Ectodermal cell (in vitro differentiated cells): Measurements from ENCODE around the gene SLC22A1.

Experiments used
- H3K27ac ChIP-seq: 2 replicates; pipeline ENCODE4 v1.7.0; 2013; ENCODE audit warnings: mild to moderate bottlenecking, low read depth, low read length; ENCODE audit not compliant: insufficient read depth, poor library complexity, severe bottlenecking
- H3K27me3 ChIP-seq: 2 replicates; pipeline ENCODE4 v1.7.0; 2013; ENCODE audit warnings: mild to moderate bottlenecking, low read length; ENCODE audit not compliant: insufficient read depth, control insufficient read depth, poor library complexity, severe bottlenecking
- H3K36me3 ChIP-seq: one replicate; pipeline ENCODE4 v1.7.0; 2013; ENCODE audit warnings: low read length; ENCODE audit not compliant: control insufficient read depth, insufficient read depth
- H3K4me1 ChIP-seq: one replicate; pipeline ENCODE4 v1.7.0; 2013; ENCODE audit warnings: low read length; ENCODE audit not compliant: control insufficient read depth, insufficient read depth
- H3K4me3 ChIP-seq: 2 replicates; pipeline ENCODE4 v1.7.0; 2013; ENCODE audit warnings: low read depth, low read length, control low read depth; ENCODE audit not compliant: insufficient read depth
- H3K9me3 ChIP-seq: 2 replicates; pipeline ENCODE4 v1.7.0; 2013; ENCODE audit warnings: mild to moderate bottlenecking, low read length, moderate library complexity; ENCODE audit not compliant: control insufficient read depth
- WGBS, 2 experiments: methylation state at CpG; one replicate each; pipeline ENCODE4 v1.1.7; 2013; ENCODE audit warnings: missing lambda C conversion rate in 2 of 2; 5-methylcytosine and 5-hydroxymethylcytosine counted together

The SLC22A1 gene

DNA sequence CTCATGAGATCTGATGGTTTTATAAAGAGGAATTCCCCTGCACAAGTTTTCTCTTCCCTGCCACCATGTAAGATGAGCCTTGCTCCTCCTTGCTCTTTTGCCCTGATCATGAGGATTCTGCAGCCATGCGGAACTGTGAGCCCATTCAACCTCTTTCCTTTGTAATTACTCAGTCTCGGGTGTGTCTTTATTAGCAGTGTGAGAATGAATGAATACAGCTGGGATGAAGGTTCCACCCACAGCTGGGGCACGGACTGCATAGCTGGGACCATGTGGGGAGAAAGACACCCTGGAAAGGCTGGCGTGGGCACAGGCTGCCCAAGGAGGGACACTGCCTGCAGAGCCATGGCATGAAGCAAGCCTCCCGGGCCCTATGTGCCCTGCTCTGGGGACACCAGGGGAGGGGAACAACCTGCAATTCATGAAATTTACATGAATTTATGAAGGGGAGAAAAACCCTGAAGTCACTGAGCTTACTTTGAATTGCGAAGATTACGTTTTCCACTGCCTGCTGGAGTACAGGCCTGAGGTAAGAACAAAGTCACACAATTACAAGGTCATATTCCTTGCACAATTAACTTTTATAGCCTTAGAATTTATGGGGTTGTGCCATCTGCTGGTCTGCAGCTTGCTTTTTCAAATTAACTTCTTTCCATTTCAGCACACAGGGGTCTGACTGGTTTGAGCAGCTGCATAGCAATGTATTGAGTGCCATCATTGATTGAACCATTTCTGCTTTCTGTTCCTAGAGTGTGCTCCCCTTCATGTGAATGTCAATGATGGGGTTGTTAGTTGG is 46.2 kb downstream of the SLC22A1 start:
- H3K27me3 ChIP-seq = no peaks in the 10 kb centered on the region
- no peak overlapping the region for H3K4me3 ChIP-seq
- H3K9me3 ChIP-seq = no peaks in the 10 kb centered on the region
- H3K36me3 ChIP-seq = no peaks in the 10 kb centered on the region
- WGBS, 2 experiments = 76 to 85% methylated on average over 7 of the region's 7 CpGs
- no peak overlapping the region for H3K27ac ChIP-seq
- H3K4me1 ChIP-seq = no peaks in the 10 kb centered on the region

DNA sequence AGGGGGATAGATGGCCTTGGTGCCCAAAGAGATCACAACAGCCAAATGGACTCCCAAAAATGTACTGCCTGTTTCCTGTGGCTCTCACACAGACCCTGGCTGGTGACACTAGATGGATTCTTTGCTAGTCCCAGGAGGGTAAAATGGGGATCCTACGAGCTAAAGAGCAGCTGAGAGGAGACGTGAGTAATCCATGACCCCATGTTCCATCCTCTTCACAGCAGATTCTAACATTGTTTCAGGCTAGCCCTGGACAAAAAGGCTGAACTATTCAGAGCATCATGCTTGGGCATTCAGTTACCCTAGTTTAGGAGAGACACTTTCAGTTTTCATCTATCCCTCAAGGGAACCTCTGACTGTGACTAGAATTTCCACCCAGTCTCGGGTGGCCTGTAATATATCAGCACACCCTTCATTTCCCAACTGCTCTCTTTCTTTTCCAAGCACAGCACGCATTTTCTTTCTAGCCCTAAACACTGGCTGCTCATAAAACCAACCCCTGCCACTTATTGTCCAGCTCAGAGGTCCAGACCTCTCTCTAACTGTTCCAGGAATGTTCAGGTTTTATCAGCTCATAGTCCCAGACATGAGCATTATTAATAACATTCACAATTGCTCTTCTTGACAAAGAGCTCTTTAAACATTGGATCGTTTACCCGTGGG is 48.5 kb downstream of the SLC22A1 start:
- Histone ChIP-seq H3K27ac (no peak overlapping the region), H3K36me3 (no peaks in the 10 kb centered on the region), H3K9me3 (no peaks in the 10 kb centered on the region), H3K4me3 (no peak overlapping the region), H3K27me3 (no peaks in the 10 kb centered on the region), H3K4me1 (no peaks in the 10 kb centered on the region)
- 92 to 96% methylated on average over 4 to 6 of the region's 6 CpGs for WGBS, 2 experiments

DNA sequence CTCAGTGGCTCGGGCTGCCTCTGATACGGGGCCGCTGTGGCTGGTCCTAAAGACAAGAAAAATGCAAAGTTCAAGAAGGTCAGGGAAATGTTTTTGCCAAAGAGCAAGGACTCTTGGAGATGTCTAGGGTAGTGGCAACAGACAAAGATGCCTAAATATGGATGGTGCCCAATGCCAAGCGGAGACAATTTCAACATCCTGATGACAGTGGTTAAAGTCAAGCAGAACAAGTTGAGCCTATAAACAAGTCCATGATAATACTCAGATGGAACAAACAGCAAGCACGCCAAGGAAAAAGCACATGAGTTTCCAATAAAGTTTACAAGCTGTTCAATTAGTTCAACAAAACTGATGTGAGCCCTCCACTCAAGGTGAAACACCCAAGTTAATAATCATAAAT is 51.1 kb downstream of the SLC22A1 start:
- no peak overlapping the region for H3K4me3 ChIP-seq
- 93 to 95% methylated on average over 5 of the region's 5 CpGs for WGBS, 2 experiments
- H3K27ac ChIP-seq = no peak overlapping the region
- H3K9me3 ChIP-seq = no peaks in the 10 kb centered on the region
- H3K4me1 ChIP-seq = no peaks in the 10 kb centered on the region
- no peaks in the 10 kb centered on the region for H3K36me3 ChIP-seq
- H3K27me3 ChIP-seq = no peaks in the 10 kb centered on the region

DNA sequence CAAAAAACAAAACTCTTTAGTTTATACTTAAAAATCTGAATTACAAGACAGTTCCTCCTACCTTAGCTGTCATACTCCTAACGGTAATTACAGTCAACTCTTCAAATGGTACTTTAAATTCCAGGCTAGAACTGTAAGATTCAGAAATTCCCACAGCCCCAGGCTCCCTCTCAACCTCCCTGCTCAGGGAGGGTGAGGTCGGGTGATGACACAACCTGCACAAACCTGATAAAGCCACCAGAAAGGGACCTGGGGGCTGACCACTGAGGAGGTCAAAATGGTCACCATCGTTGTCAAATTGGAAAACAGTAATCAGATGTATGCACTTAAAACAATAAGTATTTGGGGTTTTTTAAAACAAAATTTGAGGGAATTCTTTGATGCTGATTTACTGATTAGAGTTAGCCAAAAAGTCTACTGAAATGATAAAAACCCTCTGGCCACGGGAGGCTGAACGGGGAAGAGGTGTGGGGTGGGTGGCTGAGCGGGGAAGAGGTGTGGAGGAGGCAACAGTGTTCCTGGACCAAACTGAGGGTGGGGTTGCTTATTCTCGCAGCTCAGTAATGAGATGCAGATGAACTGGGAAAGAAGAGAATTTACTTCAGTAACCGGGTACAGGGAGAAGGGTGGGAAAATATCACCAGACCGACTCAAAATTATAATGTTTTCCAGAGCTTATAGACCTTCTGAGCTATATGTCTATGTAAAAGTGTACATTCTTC is 52.4 kb downstream of the SLC22A1 start:
- WGBS, 2 experiments = 84% methylated on average over 9 of the region's 9 CpGs
- Histone ChIP-seq H3K4me1 (peaks cover 4% of the 10 kb centered on the region), H3K27ac (no peak overlapping the region), H3K9me3 (no peaks in the 10 kb centered on the region), H3K36me3 (no peaks in the 10 kb centered on the region), H3K27me3 (no peaks in the 10 kb centered on the region), H3K4me3 (no peak overlapping the region)

DNA sequence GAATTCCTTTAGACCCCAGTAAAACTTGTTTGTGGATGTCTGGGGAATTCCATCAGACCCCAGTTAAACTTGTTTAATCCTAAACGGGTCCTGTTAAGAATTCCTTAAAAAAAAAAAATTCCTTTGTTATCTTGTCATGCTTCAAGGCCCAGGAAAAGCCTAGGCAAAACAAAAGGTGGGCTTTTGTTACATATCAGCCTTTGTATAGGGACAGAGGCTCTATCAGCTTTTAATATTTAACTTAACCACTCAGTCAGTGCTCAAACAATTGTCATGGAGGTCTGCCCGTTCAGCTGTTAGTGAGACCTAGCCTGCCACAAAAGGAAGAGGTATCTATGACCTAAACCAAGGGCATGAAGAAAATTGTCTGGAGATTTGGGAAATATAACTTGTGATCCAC is 53.1 kb downstream of the SLC22A1 start:
- no peaks in the 10 kb centered on the region for H3K36me3 ChIP-seq
- H3K4me1 ChIP-seq = peaks cover 4% of the 10 kb centered on the region
- no peak overlapping the region for H3K4me3 ChIP-seq
- H3K27me3 ChIP-seq = no peaks in the 10 kb centered on the region
- H3K9me3 ChIP-seq = no peaks in the 10 kb centered on the region
- WGBS, 2 experiments = 29 to 37% methylated on average over 2 of the region's 2 CpGs
- no peak overlapping the region for H3K27ac ChIP-seq

DNA sequence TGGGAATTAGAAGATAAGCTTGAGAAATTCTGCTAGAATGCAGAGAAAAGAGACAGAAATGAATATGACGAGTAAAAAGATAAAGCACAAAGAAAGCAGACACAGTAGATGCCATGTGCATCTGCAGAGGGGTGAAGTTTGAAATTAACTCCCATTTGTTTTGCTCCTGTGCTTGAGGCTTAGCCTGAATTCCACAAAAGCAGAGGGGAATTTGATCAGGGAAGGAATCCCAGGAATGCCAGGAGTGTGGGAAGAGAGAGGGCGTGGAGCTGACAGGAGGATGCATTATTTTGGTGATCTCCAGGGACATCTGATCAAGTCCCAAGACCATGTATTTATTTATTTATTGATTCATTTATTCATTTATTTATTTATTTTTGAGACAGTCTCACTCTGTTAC is 55.6 kb downstream of the SLC22A1 start:
- Histone ChIP-seq H3K27ac (no peak overlapping the region), H3K36me3 (no peaks in the 10 kb centered on the region), H3K4me1 (peaks cover 4% of the 10 kb centered on the region), H3K4me3 (no peak overlapping the region), H3K9me3 (no peaks in the 10 kb centered on the region), H3K27me3 (no peaks in the 10 kb centered on the region)
- 45 to 78% methylated on average over 1 to 2 of the region's 2 CpGs for WGBS, 2 experiments

DNA sequence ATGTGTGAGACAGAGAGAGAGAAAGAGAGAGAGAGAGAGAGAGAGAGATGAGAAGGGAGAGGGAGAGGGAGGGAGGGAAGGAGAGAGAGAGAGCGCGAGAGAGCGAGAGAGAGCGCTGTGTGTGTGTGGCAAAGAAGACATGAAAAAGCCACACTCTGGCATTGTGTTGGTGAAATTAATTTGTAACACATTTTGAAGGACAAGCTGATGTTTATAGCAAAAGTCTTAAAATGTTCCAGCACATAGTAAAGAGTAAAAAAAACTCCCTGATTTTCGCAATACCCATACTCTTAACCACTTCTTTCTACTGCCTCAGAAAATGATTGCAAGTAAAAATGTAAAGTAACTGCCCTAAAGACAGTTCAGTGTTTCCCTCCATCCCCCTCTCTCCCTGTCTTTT is 56.7 kb downstream of the SLC22A1 start:
- peaks cover 4% of the 10 kb centered on the region for H3K4me1 ChIP-seq

DNA sequence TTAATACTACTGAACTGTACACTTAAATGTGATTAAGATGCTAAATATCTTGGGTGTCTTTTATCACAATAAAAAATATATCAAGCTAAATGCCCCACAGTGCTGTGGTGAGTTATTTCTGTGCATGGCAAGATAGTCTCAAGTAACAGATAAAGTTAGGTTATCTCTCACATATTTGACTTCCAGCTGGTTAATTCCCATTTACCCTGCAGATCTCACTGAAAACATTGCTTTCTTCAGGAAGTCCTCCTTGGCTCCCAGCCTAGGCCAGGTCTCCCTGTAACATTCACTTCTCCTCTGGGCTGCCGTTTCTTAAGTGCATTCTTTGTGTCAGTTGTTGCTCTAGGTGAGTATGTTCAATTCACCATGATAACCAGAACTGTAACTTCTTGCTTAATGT is 59.1 kb downstream of the SLC22A1 start:
- Histone ChIP-seq H3K4me1 (peaks cover 4% of the 10 kb centered on the region), H3K4me3 (no peak overlapping the region), H3K27me3 (no peaks in the 10 kb centered on the region), H3K27ac (no peak overlapping the region), H3K9me3 (no peaks in the 10 kb centered on the region), H3K36me3 (no peaks in the 10 kb centered on the region)
- WGBS, 2 experiments = 93 to 100% methylated on average over 1 of the region's 1 CpG

More for the DNA sequence above, 56.7 kb downstream of the SLC22A1 start:
- Histone ChIP-seq H3K27me3 (no peaks in the 10 kb centered on the region), H3K9me3 (no peaks in the 10 kb centered on the region), H3K27ac (no peak overlapping the region), H3K36me3 (no peaks in the 10 kb centered on the region), H3K4me3 (no peak overlapping the region)
- WGBS, 2 experiments = 86 to 87% methylated on average over 5 of the region's 5 CpGs

DNA sequence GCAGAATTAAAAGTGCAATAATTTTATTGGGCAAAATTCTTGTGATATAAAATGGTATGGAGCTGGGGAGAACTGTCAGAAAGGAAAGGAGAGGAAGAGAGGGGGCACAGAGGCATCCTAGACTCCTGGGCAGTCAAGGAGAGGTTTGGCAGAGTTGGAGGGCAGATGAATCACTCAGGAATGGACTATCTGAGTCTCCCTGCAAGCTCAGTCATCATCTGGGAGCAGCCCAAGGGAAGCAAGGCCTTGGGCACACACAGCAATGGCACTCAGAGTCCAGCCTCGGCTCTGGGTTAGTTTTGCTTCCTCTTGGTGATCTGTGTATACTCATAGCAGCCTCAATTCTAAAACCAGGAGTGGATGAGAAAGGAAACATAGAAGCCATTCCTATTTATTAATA is 67.2 kb downstream of the SLC22A1 start:
- no peaks in the 10 kb centered on the region for H3K36me3 ChIP-seq
- no peak overlapping the region for H3K27ac ChIP-seq
- H3K4me3 ChIP-seq = no peak overlapping the region
- H3K9me3 ChIP-seq = no peaks in the 10 kb centered on the region
- WGBS, 2 experiments = 86 to 100% methylated on average over 1 of the region's 1 CpG
- H3K27me3 ChIP-seq = no peaks in the 10 kb centered on the region
- H3K4me1 ChIP-seq = no peaks in the 10 kb centered on the region

DNA sequence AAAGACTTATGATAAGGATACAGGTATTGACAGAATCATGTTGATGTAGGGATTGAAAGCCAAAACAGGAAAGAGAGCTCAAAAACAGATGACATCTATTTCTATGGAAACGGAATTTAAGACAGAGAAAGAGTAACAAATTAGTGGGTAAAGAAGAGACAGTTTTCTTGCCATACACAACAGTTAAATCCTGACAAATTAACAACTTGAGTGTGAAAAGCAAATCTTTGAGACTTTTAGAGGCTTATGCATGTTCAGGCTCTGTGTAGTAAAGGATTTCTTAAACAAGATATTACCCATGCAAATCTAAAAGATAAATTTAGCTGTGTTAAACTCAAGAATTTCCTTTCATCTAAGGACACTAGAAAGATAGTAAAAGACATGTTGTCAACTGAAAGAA is 68.5 kb downstream of the SLC22A1 start:
- H3K36me3 ChIP-seq = no peaks in the 10 kb centered on the region
- H3K27me3 ChIP-seq = no peaks in the 10 kb centered on the region
- no peak overlapping the region for H3K4me3 ChIP-seq
- 91 to 100% methylated on average over 1 of the region's 1 CpG for WGBS, 2 experiments
- no peaks in the 10 kb centered on the region for H3K4me1 ChIP-seq
- H3K27ac ChIP-seq = no peak overlapping the region
- no peaks in the 10 kb centered on the region for H3K9me3 ChIP-seq
